Suprapubic skin (tissue), 3 donors: ENCODE results near the gene ZMYM4.

Experiments
- EP300 ChIP-seq: sonication (generic); formaldehyde crosslinking; IDR thresholded peaks from one replicate; pipeline ENCODE4 v1.6.1; 2017; ENCODE audit warnings: antibody characterized with exemption
- POLR2A ChIP-seq, 2 donors: fragments of 450-650 bp; IDR thresholded peaks; one replicate each; pipeline ENCODE4 v1.6.1; 2017; ENCODE audit warnings: antibody characterized with exemption in 2 of 2, mild to moderate bottlenecking in 2 of 2, moderate library complexity in 2 of 2
- TF ChIP-seq, protein P1 (sequence below), 2 donors: fragments of 200-600 bp in 1 of 2; fragments of 450-650 bp in 1 of 2; sonication (generic) in 1 of 2; IDR thresholded peaks; one replicate each; pipeline ENCODE4 v1.5.1; 2016 to 2019; ENCODE audit warnings: antibody characterized with exemption in 2 of 2, mild to moderate bottlenecking in 1 of 2, moderate library complexity in 1 of 2

- TF ChIP-seq POLR2A (IDR thresholded peaks at IDR 0.05), result no peak
- TF ChIP-seq, protein P1, sequence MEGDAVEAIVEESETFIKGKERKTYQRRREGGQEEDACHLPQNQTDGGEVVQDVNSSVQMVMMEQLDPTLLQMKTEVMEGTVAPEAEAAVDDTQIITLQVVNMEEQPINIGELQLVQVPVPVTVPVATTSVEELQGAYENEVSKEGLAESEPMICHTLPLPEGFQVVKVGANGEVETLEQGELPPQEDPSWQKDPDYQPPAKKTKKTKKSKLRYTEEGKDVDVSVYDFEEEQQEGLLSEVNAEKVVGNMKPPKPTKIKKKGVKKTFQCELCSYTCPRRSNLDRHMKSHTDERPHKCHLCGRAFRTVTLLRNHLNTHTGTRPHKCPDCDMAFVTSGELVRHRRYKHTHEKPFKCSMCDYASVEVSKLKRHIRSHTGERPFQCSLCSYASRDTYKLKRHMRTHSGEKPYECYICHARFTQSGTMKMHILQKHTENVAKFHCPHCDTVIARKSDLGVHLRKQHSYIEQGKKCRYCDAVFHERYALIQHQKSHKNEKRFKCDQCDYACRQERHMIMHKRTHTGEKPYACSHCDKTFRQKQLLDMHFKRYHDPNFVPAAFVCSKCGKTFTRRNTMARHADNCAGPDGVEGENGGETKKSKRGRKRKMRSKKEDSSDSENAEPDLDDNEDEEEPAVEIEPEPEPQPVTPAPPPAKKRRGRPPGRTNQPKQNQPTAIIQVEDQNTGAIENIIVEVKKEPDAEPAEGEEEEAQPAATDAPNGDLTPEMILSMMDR (IDR thresholded peaks at IDR 0.05), result no peak
- no peak for TF ChIP-seq EP300
These were observed 175.9 kb downstream of the ZMYM4 start for GRCh38 chr1:35444519-35444774.
